ENCODE data around the gene RNF145. TPM values are rescaled to one million over a fixed set of nuclear protein-coding genes. Genes with fewer than 3 reads are reported as not detected.

RNF145 gene
- total RNA-seq, 6 donors from 2014 or later = 130 to 376 (median 232) TPM

DNA sequence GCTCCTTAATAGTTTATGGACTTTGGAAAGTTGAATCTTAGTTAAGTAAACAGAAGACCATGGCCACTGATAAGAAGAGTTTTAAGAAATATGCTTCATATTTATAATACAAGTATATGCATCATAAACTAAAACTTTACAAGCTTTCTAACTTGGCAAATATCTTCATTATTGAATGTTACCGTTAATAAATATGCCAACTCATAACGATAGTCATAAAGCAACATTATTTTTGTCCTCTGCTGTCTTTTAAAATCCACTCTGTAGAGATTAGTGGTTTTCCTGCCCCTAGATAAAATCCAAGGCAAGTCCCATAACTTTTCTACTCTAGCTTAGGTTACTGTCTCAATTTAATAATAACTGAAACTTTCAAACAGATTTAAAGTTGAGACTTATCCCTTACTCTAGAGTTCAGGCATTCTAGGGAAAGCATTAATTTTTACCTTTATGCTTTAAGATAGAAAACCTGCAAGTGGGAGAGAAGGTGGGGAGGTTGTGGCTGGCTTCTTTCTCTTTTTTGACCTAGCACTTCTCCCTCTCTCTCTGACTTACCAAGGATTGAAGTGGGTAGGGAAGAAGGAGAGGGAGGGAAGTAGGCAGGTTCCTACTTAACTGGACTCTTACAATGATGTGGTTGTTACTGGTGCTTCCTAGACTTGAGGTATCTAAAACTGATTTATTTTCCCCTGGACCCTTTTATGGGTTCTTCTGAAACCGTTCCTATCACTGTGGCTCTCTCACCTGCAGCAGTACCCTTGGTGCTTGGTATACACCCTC, 29.6 kb downstream of the RNF145 start:
- peaks cover 35 to 90% (median 71%) of the 10 kb centered on the region in 4 donors for H3K4me1 ChIP-seq
- TF ChIP-seq EP300 (IDR thresholded peaks at IDR 0.05) (no peak), POLR2A (IDR thresholded peaks at IDR 0.05) (no peak), POLR2AphosphoS5 (IDR thresholded peaks at IDR 0.05) (no peak)
- TF ChIP-seq, protein P1, sequence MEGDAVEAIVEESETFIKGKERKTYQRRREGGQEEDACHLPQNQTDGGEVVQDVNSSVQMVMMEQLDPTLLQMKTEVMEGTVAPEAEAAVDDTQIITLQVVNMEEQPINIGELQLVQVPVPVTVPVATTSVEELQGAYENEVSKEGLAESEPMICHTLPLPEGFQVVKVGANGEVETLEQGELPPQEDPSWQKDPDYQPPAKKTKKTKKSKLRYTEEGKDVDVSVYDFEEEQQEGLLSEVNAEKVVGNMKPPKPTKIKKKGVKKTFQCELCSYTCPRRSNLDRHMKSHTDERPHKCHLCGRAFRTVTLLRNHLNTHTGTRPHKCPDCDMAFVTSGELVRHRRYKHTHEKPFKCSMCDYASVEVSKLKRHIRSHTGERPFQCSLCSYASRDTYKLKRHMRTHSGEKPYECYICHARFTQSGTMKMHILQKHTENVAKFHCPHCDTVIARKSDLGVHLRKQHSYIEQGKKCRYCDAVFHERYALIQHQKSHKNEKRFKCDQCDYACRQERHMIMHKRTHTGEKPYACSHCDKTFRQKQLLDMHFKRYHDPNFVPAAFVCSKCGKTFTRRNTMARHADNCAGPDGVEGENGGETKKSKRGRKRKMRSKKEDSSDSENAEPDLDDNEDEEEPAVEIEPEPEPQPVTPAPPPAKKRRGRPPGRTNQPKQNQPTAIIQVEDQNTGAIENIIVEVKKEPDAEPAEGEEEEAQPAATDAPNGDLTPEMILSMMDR (IDR thresholded peaks at IDR 0.05) = no peak
- ATAC-seq (ENCODE audit: low FRiP score in 2 of 2) = no peak
- H3K27me3 ChIP-seq = no peaks in the 10 kb centered on the region
- H3K4me3 ChIP-seq = no peak overlapping the region
- H3K9me3 ChIP-seq = no peaks in the 10 kb centered on the region
- WGBS, 2 donors = 51 to 65% methylated on average over 3 of the region's 3 CpGs
- H3K27ac ChIP-seq = peak overlapping the region; percentile 43 to 82 (median 68)
- DNase-seq = no peak
- peaks cover 0 to 17% (median 0%) of the 10 kb centered on the region in 4 donors for H3K36me3 ChIP-seq

DNA sequence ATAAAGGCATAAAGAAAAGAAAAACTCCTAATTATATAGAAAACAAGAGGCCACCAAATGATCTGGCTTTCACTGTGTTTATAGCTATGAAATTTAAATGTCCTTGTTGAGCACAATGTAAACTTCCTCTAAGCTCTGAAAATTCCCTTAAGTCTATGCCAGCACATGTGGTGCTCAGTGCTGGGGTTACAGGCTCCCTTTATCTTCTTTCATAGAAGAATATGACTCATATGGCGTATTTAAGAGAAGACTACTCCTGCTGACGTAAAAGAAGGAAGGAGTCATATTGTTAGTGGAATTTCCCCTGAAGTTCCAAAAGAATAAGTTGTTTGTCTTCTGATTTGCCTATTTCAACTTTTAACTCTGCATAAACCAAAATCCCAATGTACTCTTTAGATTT, 30.4 kb downstream of the RNF145 start:
- Histone ChIP-seq H3K27ac (peak overlapping the region; percentile 43 to 82 (median 68)), H3K4me1 (peaks cover 37 to 90% (median 74%) of the 10 kb centered on the region in 4 donors), H3K4me3 (no peak overlapping the region), H3K36me3 (peaks cover 0 to 17% (median 0%) of the 10 kb centered on the region in 4 donors), H3K27me3 (no peaks in the 10 kb centered on the region), H3K9me3 (no peaks in the 10 kb centered on the region)
- DNase-seq (peak in 1 of 2 donors; percentile 64), ATAC-seq (ENCODE audit: low FRiP score in 2 of 2) (peak; percentile 70 to 83)
- WGBS, 2 donors = 26 to 28% methylated on average over 2 of the region's 2 CpGs
- TF ChIP-seq POLR2AphosphoS5 (IDR thresholded peaks at IDR 0.05) (peak in 1 of 2 donors; percentile 41), POLR2A (IDR thresholded peaks at IDR 0.05) (peak in 1 of 4 donors; percentile 23), EP300 (IDR thresholded peaks at IDR 0.05) (peak in 2 of 4 donors; percentile 67 to 92)
- TF ChIP-seq, protein P1 (IDR thresholded peaks at IDR 0.05) = no peak

DNA sequence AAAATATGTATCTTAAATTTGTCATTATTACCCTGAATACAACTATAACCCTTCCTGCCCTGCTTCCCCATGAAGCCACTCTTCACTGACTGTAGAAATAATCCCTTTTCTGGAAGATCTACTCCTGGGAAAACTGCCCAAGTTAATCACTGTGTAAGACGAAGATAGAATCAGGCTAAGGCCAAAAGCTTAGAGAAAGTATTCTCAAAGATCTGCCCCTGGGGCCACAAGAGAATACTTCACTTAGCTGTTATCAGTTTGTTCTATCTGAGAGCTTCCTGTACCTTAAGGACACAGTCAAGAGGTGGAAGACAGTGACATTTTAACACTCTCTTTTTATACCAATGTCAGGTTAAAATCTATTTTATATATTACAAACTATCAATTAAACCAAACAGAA, 33.8 kb downstream of the RNF145 start:
- H3K36me3 ChIP-seq = peaks cover 0 to 28% (median 1%) of the 10 kb centered on the region in 4 donors
- H3K4me1 ChIP-seq = peaks cover 22 to 56% (median 49%) of the 10 kb centered on the region in 4 donors
- TF ChIP-seq, protein P1 (IDR thresholded peaks at IDR 0.05) = no peak
- no peak for TF ChIP-seq POLR2AphosphoS5 (IDR thresholded peaks at IDR 0.05)
- TF ChIP-seq EP300 (IDR thresholded peaks at IDR 0.05) = peak in 1 of 4 donors; percentile 11
- H3K27me3 ChIP-seq = no peaks in the 10 kb centered on the region
- 5 to 7% methylated on average over 1 of the region's 1 CpG for WGBS, 2 donors
- peak overlapping the region; percentile 29 to 79 (median 55) for H3K27ac ChIP-seq
- DNase-seq (no peak), ATAC-seq (ENCODE audit: low FRiP score in 2 of 2) (peak; percentile 49 to 76)
- H3K4me3 ChIP-seq = no peak overlapping the region
- no peaks in the 10 kb centered on the region for H3K9me3 ChIP-seq

DNA sequence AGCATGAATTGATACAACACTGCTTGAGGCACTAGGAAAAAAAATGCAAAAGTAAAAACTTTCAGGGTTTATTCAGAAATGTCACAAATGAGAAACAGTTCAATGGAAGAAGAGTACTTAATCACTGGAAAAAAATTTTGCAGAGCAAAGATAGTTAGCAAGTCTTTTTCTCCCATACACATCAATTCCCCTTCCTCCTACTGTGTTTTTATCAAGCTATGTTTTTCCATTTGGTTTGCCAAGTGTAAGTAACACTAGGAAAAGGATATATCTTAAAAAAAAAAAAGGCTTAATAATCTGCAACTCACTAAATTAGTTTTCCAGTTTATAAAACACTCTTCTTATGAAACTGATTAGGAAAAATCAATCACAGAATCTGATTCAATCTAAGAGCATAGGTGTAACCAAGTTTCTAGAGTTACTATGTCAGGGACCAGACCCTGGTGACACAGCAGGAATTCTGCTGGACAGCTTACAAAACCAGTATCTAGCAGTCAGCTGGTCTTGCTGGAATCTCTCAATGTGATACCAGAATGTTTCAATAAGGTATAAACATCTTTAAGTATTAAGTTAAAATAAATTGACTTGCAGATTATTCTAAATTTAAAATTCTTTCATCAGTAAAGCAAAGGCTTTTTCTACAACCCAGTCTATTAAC, 34.7 kb downstream of the RNF145 start:
- Histone ChIP-seq H3K4me3 (no peak overlapping the region), H3K36me3 (peaks cover 0 to 24% (median 1%) of the 10 kb centered on the region in 4 donors), H3K9me3 (no peaks in the 10 kb centered on the region), H3K27me3 (no peaks in the 10 kb centered on the region), H3K27ac (peak overlapping the region; percentile 29 to 79 (median 50)), H3K4me1 (peaks cover 16 to 47% (median 40%) of the 10 kb centered on the region in 4 donors)
- DNase-seq (no peak), ATAC-seq (ENCODE audit: low FRiP score in 2 of 2) (no peak)
- TF ChIP-seq, protein P1 (IDR thresholded peaks at IDR 0.05) = no peak
- TF ChIP-seq POLR2AphosphoS5 (IDR thresholded peaks at IDR 0.05) = no peak
- no peak for TF ChIP-seq EP300 (IDR thresholded peaks at IDR 0.05)
- no peak for TF ChIP-seq POLR2A (IDR thresholded peaks at IDR 0.05)
